H1 (cell line): Measurements from ENCODE around the gene SLAMF1. TPM values are rescaled to one million over a fixed set of nuclear protein-coding genes. Genes with fewer than 3 reads are reported as not detected.

Experiments
- CTCF ChIA-PET: fragments of 300-600 bp; sonication (Branson Sonifier 250); formaldehyde crosslinking; loops from one replicate; lab custom pipeline; 2021; ENCODE audit not compliant: partially characterized antibody; lab: Charles Lee
- POLR2A ChIA-PET: fragments of 300-600 bp; sonication (Branson Sonifier 250); formaldehyde crosslinking; loops from one replicate; lab custom pipeline; 2021; ENCODE audit warnings: inconsistent platforms; ENCODE audit not compliant: partially characterized antibody; lab: Charles Lee
- DNase-seq, 2 experiments: peaks; one replicate each; pipeline versions ENCODE4 v3.0.0 to v3.0.0-alpha.2; 2010 to 2022; ENCODE audit warnings: low spot score in 2 of 2, low read depth in 1 of 2, mixed read lengths in 1 of 2
- FAIRE-seq: peaks from 2 replicates; lab custom pipeline; 2011; peaks lifted over from hg19 to GRCh38; lab: Jason Lieb, UNC
- H2AFZ ChIP-seq: 2 replicates; pipeline ENCODE4 v1.8.1; 2012; ENCODE audit warnings: low read length, inconsistent platforms
- H2AK5ac ChIP-seq: 2 replicates; pipeline ENCODE4 v1.6.1; 2013; ENCODE audit warnings: low read depth, low read length
- H2BK120ac ChIP-seq: replicated peaks from 2 replicates; pipeline ENCODE3; 2013; ENCODE audit warnings: low read depth, low read length, inconsistent platforms
- H2BK12ac ChIP-seq: 2 replicates; pipeline ENCODE4 v1.6.1; 2013; ENCODE audit warnings: low read depth, low read length
- H2BK15ac ChIP-seq: 2 replicates; pipeline ENCODE4 v1.6.1; 2013; ENCODE audit warnings: low read length
- H2BK20ac ChIP-seq: 2 replicates; pipeline ENCODE4 v1.6.1; 2013; ENCODE audit warnings: low read length
- H2BK5ac ChIP-seq: 2 replicates; pipeline ENCODE4 v1.6.1; 2013; ENCODE audit warnings: low read depth, low read length
- H3K14ac ChIP-seq: 2 replicates; pipeline ENCODE4 v1.6.1; 2013; ENCODE audit warnings: inconsistent platforms; ENCODE audit not compliant: insufficient read length
- H3K18ac ChIP-seq: 2 replicates; pipeline ENCODE4 v1.6.1; 2013; ENCODE audit warnings: low read length; ENCODE audit errors: extremely low read depth
- H3K23ac ChIP-seq: 2 replicates; pipeline ENCODE4 v1.6.1; 2013; ENCODE audit warnings: inconsistent platforms; ENCODE audit not compliant: insufficient read length
- H3K23me2 ChIP-seq: 2 replicates; pipeline ENCODE4 v1.6.1; 2013; ENCODE audit warnings: low read depth, low read length
- H3K27ac ChIP-seq: 2 replicates; pipeline ENCODE4 v1.6.1; 2011; ENCODE audit warnings: low read depth, low read length, inconsistent platforms
- H3K27me3 ChIP-seq, 4 experiments: replicated peaks in 1 of 4; 1 replicate in 1 of 4; 2 replicates in 3 of 4; pipeline versions ENCODE4 v1.6.1 to v1.8.1; 2011 to 2013; ENCODE audit warnings: low read length in 3 of 4, mild to moderate bottlenecking in 3 of 4, inconsistent platforms in 2 of 4, mixed read lengths in 2 of 4, moderate library complexity in 1 of 4; ENCODE audit not compliant: control insufficient read depth in 3 of 4, insufficient read depth in 3 of 4; ENCODE audit errors: extremely low read depth in 1 of 4
- H3K36me3 ChIP-seq, 4 experiments: 2 replicates each; pipeline versions ENCODE4 v1.6.1 to v1.8.1; 2011 to 2013; ENCODE audit warnings: mild to moderate bottlenecking in 4 of 4, low read length in 3 of 4, moderate library complexity in 2 of 4, control low read depth in 1 of 4, inconsistent platforms in 1 of 4; ENCODE audit not compliant: insufficient read depth in 4 of 4, control insufficient read depth in 2 of 4
- H3K4ac ChIP-seq: replicated peaks from 2 replicates; pipeline ENCODE3; 2013; ENCODE audit warnings: low read length, low read depth, mixed read lengths, inconsistent platforms; ENCODE audit not compliant: insufficient read length
- H3K4me1 ChIP-seq, 4 experiments: replicated peaks in 1 of 4; 1 replicate in 1 of 4; 2 replicates in 3 of 4; pipeline versions ENCODE4 v1.6.1 to v1.8.1; 2011 to 2013; ENCODE audit warnings: low read length in 3 of 4, inconsistent platforms in 2 of 4, mixed read lengths in 1 of 4; ENCODE audit not compliant: insufficient read depth in 4 of 4, control insufficient read depth in 3 of 4
- H3K4me2 ChIP-seq, 2 experiments: 2 replicates each; pipeline versions ENCODE4 v1.6.1 to v1.8.1; 2011 to 2013; ENCODE audit warnings: low read depth in 2 of 2, low read length in 2 of 2, control low read depth in 1 of 2, inconsistent platforms in 1 of 2, mild to moderate bottlenecking in 1 of 2; ENCODE audit not compliant: insufficient read depth in 1 of 2
- H3K4me3 ChIP-seq, 4 experiments: fragments of 200-600, 300-600 bp in 1 of 4; sonication (generic), shearing (Covaris generic), sonication (Bioruptor Twin) in 1 of 4; 2 replicates each; pipeline versions ENCODE4 v1.5.1 to v1.8.1; 2011 to 2016; ENCODE audit warnings: low read length in 4 of 4, low read depth in 3 of 4, control low read depth in 2 of 4, inconsistent platforms in 2 of 4, mild to moderate bottlenecking in 2 of 4, mixed read lengths in 1 of 4, moderate library complexity in 1 of 4; ENCODE audit not compliant: insufficient read depth in 2 of 4; ENCODE audit errors: extremely low read depth in 1 of 4
- H3K56ac ChIP-seq: replicated peaks from 2 replicates; pipeline ENCODE3; 2013; ENCODE audit warnings: low read depth, mild to moderate bottlenecking, mixed read lengths, low read length, inconsistent platforms; ENCODE audit not compliant: insufficient read length
- H3K79me1 ChIP-seq: 2 replicates; pipeline ENCODE4 v1.6.1; 2013; ENCODE audit warnings: low read depth, low read length, control low read depth
- H3K79me2 ChIP-seq, 2 experiments: 2 replicates each; pipeline versions ENCODE4 v1.6.1 to v1.8.1; 2012 to 2013; ENCODE audit warnings: low read length in 2 of 2, mild to moderate bottlenecking in 2 of 2, inconsistent platforms in 1 of 2; ENCODE audit not compliant: insufficient read depth in 2 of 2, control insufficient read depth in 1 of 2
- H3K9ac ChIP-seq, 4 experiments: replicated peaks in 1 of 4; 1 replicate in 1 of 4; 2 replicates in 3 of 4; pipeline versions ENCODE4 v1.6.1 to v1.8.1; 2011 to 2013; ENCODE audit warnings: low read depth in 3 of 4, low read length in 3 of 4, control low read depth in 2 of 4, mild to moderate bottlenecking in 2 of 4, moderate library complexity in 2 of 4, inconsistent platforms in 1 of 4; ENCODE audit errors: extremely low read depth in 1 of 4
- H3K9me3 ChIP-seq, 2 experiments: 2 replicates each; pipeline versions ENCODE4 v1.6.1 to v1.8.1; 2012 to 2013; ENCODE audit warnings: mild to moderate bottlenecking in 2 of 2, moderate library complexity in 2 of 2, control low read depth in 1 of 2, inconsistent platforms in 1 of 2, low read depth in 1 of 2, low read length in 1 of 2, mixed read lengths in 1 of 2; ENCODE audit not compliant: insufficient read depth in 2 of 2
- H4K20me1 ChIP-seq, 2 experiments: replicated peaks in 1 of 2; 2 replicates each; pipeline versions ENCODE3 to v1.8.1; 2011 to 2013; ENCODE audit warnings: inconsistent platforms in 2 of 2, low read length in 2 of 2, mild to moderate bottlenecking in 1 of 2; ENCODE audit not compliant: insufficient read depth in 2 of 2, control insufficient read depth in 1 of 2
- H4K5ac ChIP-seq: 2 replicates; pipeline ENCODE4 v1.6.1; 2013; ENCODE audit warnings: low read length, low read depth, mixed read lengths, inconsistent platforms; ENCODE audit not compliant: insufficient read length
- H4K8ac ChIP-seq: 2 replicates; pipeline ENCODE4 v1.8.0; 2013; ENCODE audit warnings: mild to moderate bottlenecking, moderate library complexity, low read length, inconsistent platforms; ENCODE audit not compliant: insufficient read depth; ENCODE audit errors: extremely low read depth
- H4K91ac ChIP-seq: replicated peaks from 2 replicates; pipeline ENCODE3; 2013; ENCODE audit warnings: low read length, mixed read lengths, inconsistent platforms; ENCODE audit not compliant: insufficient read length
- CBX8 ChIP-seq: fragments of 300-800, 300-1000 bp; sonication (generic); IDR thresholded peaks from 2 replicates; pipeline ENCODE4 v1.7.1; 2016; ENCODE audit warnings: low read depth, low read length, borderline replicate concordance
- CEBPB ChIP-seq: IDR thresholded peaks from 2 replicates; pipeline ENCODE4 v1.6.1; 2012; ENCODE audit warnings: low read depth, low read length
- KDM4A ChIP-seq: IDR thresholded peaks from one replicate; pipeline ENCODE4 v1.7.1; 2012; ENCODE audit warnings: low read depth, mild to moderate bottlenecking, moderate library complexity, low read length, inconsistent platforms; ENCODE audit not compliant: severe bottlenecking
- MAFK ChIP-seq: IDR thresholded peaks from 2 replicates; pipeline ENCODE4 v1.6.1; 2012; ENCODE audit warnings: low read depth, mild to moderate bottlenecking, improper control_type of control experiment, low read length
- PHF8 ChIP-seq: fragments of 200-600 bp; sonication (generic); conservative IDR thresholded peaks from 2 replicates; pipeline ENCODE4 v1.7.1; 2012; ENCODE audit warnings: low read depth, mild to moderate bottlenecking, inconsistent platforms, low read length, moderate library complexity
- POLR2AphosphoS5 ChIP-seq: IDR thresholded peaks from 2 replicates; pipeline ENCODE4 v1.6.1; 2011; ENCODE audit warnings: low read depth, low read length
- SAP30 ChIP-seq: fragments of 300-600 bp; sonication (generic); IDR thresholded peaks from 2 replicates; pipeline ENCODE4 v1.7.1; 2012; ENCODE audit warnings: low read length, moderate library complexity, mild to moderate bottlenecking, inconsistent platforms; ENCODE audit not compliant: insufficient read depth, insufficient replicate concordance
- SUZ12 ChIP-seq: fragments of 200-600 bp; sonication (generic); IDR thresholded peaks from 2 replicates; pipeline ENCODE4 v1.6.1; 2012; ENCODE audit warnings: mild to moderate bottlenecking, inconsistent platforms, low read length, moderate library complexity, mixed read lengths
- WGBS, 2 experiments: shearing (Covaris generic) in 1 of 2; methylation state at CpG; one replicate each; pipeline versions ENCODE4 v1.1.6 to v1.1.7; 2013 to 2015; ENCODE audit warnings: low lambda C conversion rate in 2 of 2, mixed read lengths in 2 of 2, inconsistent platforms in 1 of 2, low coverage in 1 of 2, missing lambda C conversion rate in 1 of 2; ENCODE audit not compliant: insufficient replicate concordance in 2 of 2, insufficient coverage in 1 of 2, insufficient read length in 1 of 2; ENCODE audit errors: extremely low coverage in 1 of 2, missing lambda C conversion rate in 1 of 2; 5-methylcytosine and 5-hydroxymethylcytosine counted together
- polyA plus RNA-seq, 7 experiments: library from polyadenylated mRNA; depleted of rRNA in 3 of 7; stranded (reverse) in 5 of 7; unstranded in 2 of 7; fragments of >200 nt in 5 of 7; fragments of 200-250 nt in 2 of 7; gene quantifications; 1 replicate in 5 of 7; 2 replicates in 1 of 7; 4 replicates in 1 of 7; pipeline versions ENCODE4 v1.2.1 to v1.2.3, GENCODE V29; 2011 to 2013; ENCODE audit warnings: missing spikeins in 2 of 7, mixed read lengths in 2 of 7
- total RNA-seq: library from RNA; stranded (reverse); fragmentation: NEBNext Ultra II Directional; extraction: Animal tissue kit (Norgen Biotek cat#: 25700); gene quantifications from 2 replicates; pipeline ENCODE4 v1.2.1, GENCODE V29; 2021
- TF ChIP-seq, protein P1 (sequence below): IDR thresholded peaks from 2 replicates; pipeline ENCODE4 v1.6.1; 2012; ENCODE audit warnings: low read length, inconsistent platforms

SLAMF1 gene
- total and polyA plus RNA-seq, 2 of the 8 experiments (the other 6 are each of a cell fraction or from before 2014, with no cell fraction given), result not detected

DNA sequence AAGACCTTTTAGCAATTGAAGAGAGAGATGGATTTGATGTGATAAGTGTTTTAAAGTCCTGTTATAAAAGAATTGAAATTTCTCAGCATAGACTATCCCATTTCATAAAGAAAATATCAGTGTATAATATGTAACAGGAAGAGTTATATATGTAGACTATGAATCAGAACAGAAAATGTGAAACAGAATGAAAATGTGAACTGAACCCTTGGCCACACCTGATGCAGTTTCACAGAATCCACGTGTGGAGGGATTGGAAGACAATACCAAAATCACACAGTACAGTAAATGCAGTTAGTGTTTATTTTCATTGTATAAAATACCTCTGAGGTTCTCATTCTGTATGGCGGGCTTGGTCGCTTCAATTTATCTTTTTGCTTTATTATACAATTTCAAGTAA, 9.9 kb upstream of the SLAMF1 start:
- Histone ChIP-seq H3K4ac (no peak overlapping the region), H3K23ac (no peak overlapping the region), H4K8ac (no peak overlapping the region), H2BK12ac (no peak overlapping the region), H2AK5ac (no peak overlapping the region), H3K4me1 (peaks cover 3 to 12% (median 10%) of the 10 kb centered on the region in 4 experiments; a peak in 4 of 7 replicates), H3K27ac (no peak overlapping the region), H3K4me3 (no peak overlapping the region), H2BK120ac (no peak overlapping the region), H3K23me2 (no peaks in the 10 kb centered on the region), H2BK15ac (no peak overlapping the region)
- no peak for FAIRE-seq
- WGBS, 2 experiments, result 96% methylated on average over 3 of the region's 3 CpGs; no CpG with 5 or more reads in 1 of the 2 experiments
- TF ChIP-seq CEBPB (no peak), SUZ12 (no peak), POLR2AphosphoS5 (no peak), SAP30 (no peak), KDM4A (no peak), PHF8 (no peak), CBX8 (no peak), MAFK (no peak)
- TF ChIP-seq, protein P1, sequence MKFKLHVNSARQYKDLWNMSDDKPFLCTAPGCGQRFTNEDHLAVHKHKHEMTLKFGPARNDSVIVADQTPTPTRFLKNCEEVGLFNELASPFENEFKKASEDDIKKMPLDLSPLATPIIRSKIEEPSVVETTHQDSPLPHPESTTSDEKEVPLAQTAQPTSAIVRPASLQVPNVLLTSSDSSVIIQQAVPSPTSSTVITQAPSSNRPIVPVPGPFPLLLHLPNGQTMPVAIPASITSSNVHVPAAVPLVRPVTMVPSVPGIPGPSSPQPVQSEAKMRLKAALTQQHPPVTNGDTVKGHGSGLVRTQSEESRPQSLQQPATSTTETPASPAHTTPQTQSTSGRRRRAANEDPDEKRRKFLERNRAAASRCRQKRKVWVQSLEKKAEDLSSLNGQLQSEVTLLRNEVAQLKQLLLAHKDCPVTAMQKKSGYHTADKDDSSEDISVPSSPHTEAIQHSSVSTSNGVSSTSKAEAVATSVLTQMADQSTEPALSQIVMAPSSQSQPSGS, result no peak
- TF ChIP-seq, all 59 proteins: peak for 0
- H3K14ac ChIP-seq, result no peak overlapping the region
- no peak overlapping the region for H2AFZ ChIP-seq
- H3K4me2 ChIP-seq, result no peak overlapping the region
- H3K56ac ChIP-seq, result no peak overlapping the region
- no peaks in the 10 kb centered on the region for H3K79me2 ChIP-seq
- CTCF ChIA-PET, result no interaction called here
- H4K20me1 ChIP-seq, result no peaks in the 10 kb centered on the region
- H4K5ac ChIP-seq, result no peak overlapping the region
- no peak overlapping the region for H2BK5ac ChIP-seq
- H3K18ac ChIP-seq, result no peak overlapping the region
- no peaks in the 10 kb centered on the region for H3K79me1 ChIP-seq
- H3K9me3 ChIP-seq, result peaks cover 0 to 2% of the 10 kb centered on the region in 2 experiments; a peak in 1 of 4 replicates
- H2BK20ac ChIP-seq, result no peak overlapping the region
- no peak overlapping the region for H3K9ac ChIP-seq
- POLR2A ChIA-PET, result no interaction called here
- H4K91ac ChIP-seq, result no peak overlapping the region
- H3K36me3 ChIP-seq, result no peaks in the 10 kb centered on the region
- no peak for DNase-seq
- H3K27me3 ChIP-seq, result no peaks in the 10 kb centered on the region; a peak in 1 of 7 replicates
